T follicular helper cell (primary cell): ENCODE results near the gene NF2.

Experiments
- DNase-seq: peaks from one replicate; pipeline ENCODE4 v3.0.0-alpha.2; 2020; ENCODE audit warnings: low read depth

NF2 gene

GRCh38 chr22:29631725-29632124 is 28.3 kb downstream of the NF2 start:
- no peak for DNase-seq

GRCh38 chr22:29632672-29633071 is 29.2 kb downstream of the NF2 start:
- DNase-seq, result no peak

- no peak for DNase-seq
Observed at GRCh38 chr22:29633514-29634312, 30.3 kb downstream of the NF2 start.

GRCh38 chr22:29634847-29635246 is 31.4 kb downstream of the NF2 start:
- no peak for DNase-seq

- no peak for DNase-seq
Observed at GRCh38 chr22:29635734-29636357, 32.4 kb downstream of the NF2 start.

GRCh38 chr22:29636751-29637150 is 33.3 kb downstream of the NF2 start:
- no peak for DNase-seq

GRCh38 chr22:29637181-29637580 is 33.7 kb downstream of the NF2 start:
- DNase-seq, result no peak

- no peak for DNase-seq
Observed at GRCh38 chr22:29638678-29639077, 35.2 kb downstream of the NF2 start.

GRCh38 chr22:29639096-29639495 is 35.7 kb downstream of the NF2 start:
- DNase-seq, result no peak

- DNase-seq, result no peak
Observed at GRCh38 chr22:29641042-29641699, 37.7 kb downstream of the NF2 start.

- no peak for DNase-seq
Observed at GRCh38 chr22:29641700-29642330, 38.4 kb downstream of the NF2 start.

GRCh38 chr22:29642694-29643093 is 39.3 kb downstream of the NF2 start:
- no peak for DNase-seq

- DNase-seq, result no peak
Observed at GRCh38 chr22:29647954-29648737, 44.7 kb downstream of the NF2 start.

- no peak for DNase-seq
Observed at GRCh38 chr22:29650370-29650769, 46.9 kb downstream of the NF2 start.

GRCh38 chr22:29651652-29652051 is 48.2 kb downstream of the NF2 start:
- no peak for DNase-seq

- no peak for DNase-seq
Observed at GRCh38 chr22:29654420-29654819, 51.0 kb downstream of the NF2 start.

- no peak for DNase-seq
Observed at GRCh38 chr22:29654882-29655281, 51.4 kb downstream of the NF2 start.

- DNase-seq, result no peak
Observed at GRCh38 chr22:29658176-29658575, 54.7 kb downstream of the NF2 start.

- no peak for DNase-seq
Observed at GRCh38 chr22:29660021-29660420, 56.6 kb downstream of the NF2 start.

- DNase-seq, result no peak
Observed at GRCh38 chr22:29661336-29661735, 57.9 kb downstream of the NF2 start.

GRCh38 chr22:29663180-29663821 is 59.9 kb downstream of the NF2 start:
- DNase-seq, result no peak
